K562 (cell line): ENCODE data around the gene MYO1D. TPM values are rescaled to one million over a fixed set of nuclear protein-coding genes. Genes with fewer than 3 reads are reported as not detected.

Experiments used
- ATAC-seq: fragments of 200-7000 bp; cut with Tn5 transposase; 3 replicates; pipeline ENCODE4 v1.9.1; 2020; ENCODE audit warnings: moderate library complexity
- BruUV-seq: library from RNA; stranded (reverse); fragments of 400-500 nt; replicated peaks from 2 replicates; lab custom pipeline; 2021; lab: Mats Ljungman, UMichigan
- CTCF ChIA-PET: fragments of 300-600 bp; formaldehyde crosslinking; extraction: SDS; loops from one replicate; lab custom pipeline; 2021; ENCODE audit warnings: low intra/inter-chr PET ratio; lab: Yijun Ruan, JAX
- POLR2A ChIA-PET: fragments of 300-600, 350-650 bp; sonication (Branson Sonifier 250); formaldehyde crosslinking; extraction: SDS; loops from one replicate; lab custom pipeline; 2021; ENCODE audit warnings: antibody characterized with exemption, inconsistent platforms; lab: Yijun Ruan, JAX
- DNase-seq, 4 experiments: peaks; one replicate each; pipeline versions ENCODE4 v3.0.0 to v3.0.0-alpha.2; 2011 to 2018; ENCODE audit warnings: low spot score in 3 of 4, mixed read lengths in 3 of 4; ENCODE audit errors: extremely low read depth in 1 of 4
- FAIRE-seq: peaks from 2 replicates; lab custom pipeline; 2011; peaks lifted over from hg19 to GRCh38; lab: Jason Lieb, UNC
- H2AFZ ChIP-seq: 2 replicates; pipeline ENCODE4 v1.6.0; 2011; ENCODE audit warnings: low read depth, low read length, control low read depth, inconsistent platforms
- H3K27ac ChIP-seq: fragments of 200-600 bp; 3 replicates; pipeline ENCODE4 v1.8.0; 2011; ENCODE audit warnings: low read depth, mild to moderate bottlenecking, control low read depth, inconsistent platforms, low read length, moderate library complexity, mixed read lengths; ENCODE audit errors: extremely low read depth
- H3K27me3 ChIP-seq, 2 experiments: fragments of 300-600 bp in 1 of 2; 2 replicates in 1 of 2; 3 replicates in 1 of 2; pipeline versions ENCODE4 v1.6.0 to v1.8.0; 2011; ENCODE audit warnings: inconsistent platforms in 2 of 2, low read length in 2 of 2, mild to moderate bottlenecking in 1 of 2, mixed read lengths in 1 of 2, moderate library complexity in 1 of 2; ENCODE audit not compliant: control insufficient read depth in 2 of 2, insufficient read depth in 2 of 2
- H3K36me3 ChIP-seq: fragments of 300-600 bp; 3 replicates; pipeline ENCODE4 v1.8.0; 2011; ENCODE audit warnings: mild to moderate bottlenecking, low read length, inconsistent platforms; ENCODE audit not compliant: control insufficient read depth, insufficient read depth
- H3K4me1 ChIP-seq, 2 experiments: fragments of 200-600 bp in 1 of 2; replicated peaks in 1 of 2; 2 replicates in 1 of 2; 3 replicates in 1 of 2; pipeline versions ENCODE4 v1.5.1 to v1.8.0; 2011; ENCODE audit warnings: inconsistent platforms in 2 of 2, low read length in 2 of 2, mild to moderate bottlenecking in 1 of 2, mixed read lengths in 1 of 2, moderate library complexity in 1 of 2; ENCODE audit not compliant: control insufficient read depth in 2 of 2, insufficient read depth in 2 of 2
- H3K4me2 ChIP-seq: 2 replicates; pipeline ENCODE4 v1.6.1; 2011; ENCODE audit warnings: low read length, control low read depth, inconsistent platforms, mixed read lengths; ENCODE audit not compliant: insufficient read depth
- H3K4me3 ChIP-seq: fragments of 200-600 bp; sonication (generic), shearing (Covaris generic); 2 replicates; pipeline ENCODE4 v1.5.1; 2016; ENCODE audit warnings: control low read depth, inconsistent platforms
- H3K79me2 ChIP-seq: fragments of 200-600 bp; 3 replicates; pipeline ENCODE4 v1.8.0; 2011; ENCODE audit warnings: low read length, inconsistent platforms; ENCODE audit not compliant: control insufficient read depth, insufficient read depth
- H3K9ac ChIP-seq, 2 experiments: 2 replicates each; pipeline versions ENCODE4 v1.6.0 to v1.6.1; 2011; ENCODE audit warnings: low read depth in 2 of 2, low read length in 2 of 2, control low read depth in 1 of 2, inconsistent platforms in 1 of 2, mild to moderate bottlenecking in 1 of 2, mixed read lengths in 1 of 2; ENCODE audit not compliant: insufficient read depth in 1 of 2
- H3K9me1 ChIP-seq: one replicate; pipeline ENCODE4 v1.6.0; 2011; ENCODE audit warnings: inconsistent platforms, mild to moderate bottlenecking, low read length, moderate library complexity; ENCODE audit not compliant: control insufficient read depth, insufficient read depth
- H3K9me3 ChIP-seq: replicated peaks from 2 replicates; pipeline ENCODE4 v1.5.1; 2011; ENCODE audit warnings: low read depth, low read length, inconsistent platforms; ENCODE audit not compliant: control insufficient read depth, insufficient read depth
- H4K20me1 ChIP-seq: replicated peaks from 2 replicates; pipeline ENCODE4 v1.6.1; 2011; ENCODE audit warnings: low read length, inconsistent platforms, mixed read lengths; ENCODE audit not compliant: control insufficient read depth, insufficient read depth
- ELF4 ChIP-seq: fragments of 450-650 bp; formaldehyde crosslinking; IDR thresholded peaks from 2 replicates; pipeline ENCODE4 v1.4.0; 2022; ENCODE audit warnings: missing genetic modification characterization
- POLR3A ChIP-seq: IDR thresholded peaks from 2 replicates; pipeline ENCODE4 v1.6.1; 2011; ENCODE audit warnings: borderline replicate concordance, mild to moderate bottlenecking, moderate library complexity; ENCODE audit not compliant: insufficient read length, insufficient read depth; ENCODE audit errors: extremely low read depth
- PTBP1 ChIP-seq: fragments of 200-400 bp; formaldehyde crosslinking; IDR thresholded peaks from 2 replicates; pipeline ENCODE4 v1.6.1; 2017; ENCODE audit warnings: low read depth, low read length
- RBFOX2 ChIP-seq: fragments of 200-400 bp; formaldehyde crosslinking; IDR thresholded peaks from 2 replicates; pipeline ENCODE4 v1.6.1; 2017; ENCODE audit warnings: low read depth, mild to moderate bottlenecking, low read length, moderate library complexity
- RUNX1 ChIP-seq: sonication (generic); IDR thresholded peaks from 2 replicates; pipeline ENCODE4 v1.6.1; 2016; ENCODE audit warnings: antibody characterized with exemption, low read depth
- STAT5A ChIP-seq: IDR thresholded peaks from 2 replicates; pipeline ENCODE4 v1.6.1; 2012; ENCODE audit warnings: low read length, inconsistent platforms, borderline replicate concordance
- ZKSCAN3 ChIP-seq: fragments of 250-450 bp; sonication (Bioruptor Pico); IDR thresholded peaks from 2 replicates; pipeline ENCODE4 v1.4.0; 2020
- ZNF253 ChIP-seq: fragments of 250-450 bp; sonication (Bioruptor Pico); conservative IDR thresholded peaks from 2 replicates; pipeline ENCODE4 v1.6.1; 2021; ENCODE audit warnings: mild to moderate bottlenecking
- ZNF584 ChIP-seq: fragments of 200-800 bp; sonication (Bioruptor generic); IDR thresholded peaks from 2 replicates; pipeline ENCODE4 v1.6.1; 2016; ENCODE audit warnings: low read depth, mild to moderate bottlenecking, missing genetic modification characterization, missing compliant biosample characterization
- WGBS: fragments of 100-300 bp; shearing (Covaris generic); methylation state at CpG from one replicate; pipeline ENCODE4 v1.1.6; 2016; ENCODE audit warnings: low coverage, mixed read lengths; ENCODE audit not compliant: insufficient coverage; ENCODE audit errors: missing lambda C conversion rate; 5-methylcytosine and 5-hydroxymethylcytosine counted together
- in situ Hi-C: fragments of 300-500 bp; cut with MboI; formaldehyde crosslinking; loops from 4 replicates; pipeline ENCODE4 v1.15.0; 2018; ENCODE audit warnings: inconsistent platforms, mixed read lengths
- intact Hi-C: fragments of 100-400 bp; cut with micrococcal nuclease; formaldehyde crosslinking; loops from 2 replicates; pipeline ENCODE4 v1.14.2; 2022
- polyA plus RNA-seq, 8 experiments: library from polyadenylated mRNA; depleted of rRNA in 4 of 8; stranded (reverse) in 5 of 8; unstranded in 3 of 8; fragments of >200 nt; fragmentation: Nextera tagmentation in 2 of 8; fragmentation: Illumina TruSeq in 1 of 8; extraction: Ambion mirVana in 2 of 8; extraction: Trizol in 1 of 8; gene quantifications; 2 replicates each; pipeline versions ENCODE4 v1.2.1 to v1.2.3, GENCODE V29; 2011 to 2014; ENCODE audit warnings: inconsistent platforms in 1 of 8, missing spikeins in 1 of 8
- total RNA-seq, 7 experiments: library from RNA; depleted of rRNA in 6 of 7; stranded (reverse); fragments of >200 nt in 6 of 7; fragmentation: Illumina TruSeq in 2 of 7; extraction: Trizol in 2 of 7; gene quantifications; 2 replicates each; pipeline versions ENCODE4 v1.2.1 to v1.2.3, GENCODE V29; 2011 to 2021; ENCODE audit warnings: low replicate concordance in 1 of 7
- TF ChIP-seq, protein P1 (sequence below): fragments of 250-450 bp; sonication (Bioruptor Pico); IDR thresholded peaks from 2 replicates; pipeline ENCODE4 v1.4.0; 2020; ENCODE audit warnings: mild to moderate bottlenecking, moderate library complexity
- TF ChIP-seq, protein P2 (sequence below): sonication (generic); formaldehyde crosslinking; IDR thresholded peaks from 2 replicates; pipeline ENCODE4 v1.8.0; 2022; ENCODE audit warnings: mild to moderate bottlenecking, missing genetic modification reagents
- TF ChIP-seq, protein P3 (sequence below): fragments of 450-650 bp; formaldehyde crosslinking; IDR thresholded peaks from 2 replicates; pipeline ENCODE4 v1.4.0; 2020; ENCODE audit warnings: mild to moderate bottlenecking
- TF ChIP-seq, protein P4 (sequence below), 2 experiments: IDR thresholded peaks in 1 of 2; conservative IDR thresholded peaks in 1 of 2; 2 replicates each; pipeline ENCODE4 v1.6.1; 2016; ENCODE audit warnings: low read depth in 2 of 2, mild to moderate bottlenecking in 1 of 2, missing compliant biosample characterization in 1 of 2, missing genetic modification characterization in 1 of 2, moderate library complexity in 1 of 2

The MYO1D gene
- total and polyA plus RNA-seq, 9 of the 15 experiments (the other 6 are each of a cell fraction or from before 2014, with no cell fraction given): 2.1 to 71.2 (median 45.4) TPM

DNA sequence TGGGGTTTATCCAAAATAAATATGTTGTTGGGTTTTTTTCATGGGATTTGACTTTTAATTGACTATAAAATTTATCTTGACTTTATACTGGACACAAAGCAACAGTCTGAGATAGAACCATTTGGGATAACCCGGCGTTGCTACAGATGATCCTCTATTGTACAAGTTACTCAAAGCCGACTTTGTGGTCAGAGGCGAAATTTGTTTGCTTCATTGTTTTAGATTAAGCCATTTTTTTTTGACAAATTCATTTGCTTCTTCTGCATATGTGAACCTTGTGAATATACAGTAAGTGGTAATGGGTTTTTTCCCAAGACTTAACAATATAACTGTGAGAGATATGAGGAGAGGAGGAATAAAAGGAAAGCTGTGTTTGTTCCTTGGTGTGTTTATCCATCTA is 11.8 kb downstream of the MYO1D start:
- H3K27me3 ChIP-seq: no peaks in the 10 kb centered on the region
- in situ Hi-C loops (no loop called here), intact Hi-C loops (no loop called here)
- no TSS peak for BruUV-seq
- FAIRE-seq (no peak), ATAC-seq (no peak), DNase-seq (no peak)
- CTCF ChIA-PET: no interaction called here
- H3K79me2 ChIP-seq: peaks cover 86% of the 10 kb centered on the region
- H3K9ac ChIP-seq: no peak overlapping the region
- no peaks in the 10 kb centered on the region for H4K20me1 ChIP-seq
- H3K4me1 ChIP-seq: peaks cover 15 to 55% of the 10 kb centered on the region in 2 experiments; a peak in 4 of 5 replicates
- POLR2A ChIA-PET: interaction anchor here (1.4 to 4.9 kb wide), 2 partner anchors 9 to 31 kb away, joined by 3 to 51 read pairs; partner anchors contain the start of gene MYO1D
- H3K9me3 ChIP-seq: no peaks in the 10 kb centered on the region
- no peak overlapping the region for H2AFZ ChIP-seq
- H3K36me3 ChIP-seq: peaks cover 4% of the 10 kb centered on the region; the same call in 1 of the 3 replicates
- no peak overlapping the region for H3K4me3 ChIP-seq
- no peak overlapping the region for H3K4me2 ChIP-seq
- WGBS: 82% methylated on average over 4 of the region's 4 CpGs
- no peak overlapping the region for H3K27ac ChIP-seq
- no peaks in the 10 kb centered on the region for H3K9me1 ChIP-seq
- TF ChIP-seq, protein P1, sequence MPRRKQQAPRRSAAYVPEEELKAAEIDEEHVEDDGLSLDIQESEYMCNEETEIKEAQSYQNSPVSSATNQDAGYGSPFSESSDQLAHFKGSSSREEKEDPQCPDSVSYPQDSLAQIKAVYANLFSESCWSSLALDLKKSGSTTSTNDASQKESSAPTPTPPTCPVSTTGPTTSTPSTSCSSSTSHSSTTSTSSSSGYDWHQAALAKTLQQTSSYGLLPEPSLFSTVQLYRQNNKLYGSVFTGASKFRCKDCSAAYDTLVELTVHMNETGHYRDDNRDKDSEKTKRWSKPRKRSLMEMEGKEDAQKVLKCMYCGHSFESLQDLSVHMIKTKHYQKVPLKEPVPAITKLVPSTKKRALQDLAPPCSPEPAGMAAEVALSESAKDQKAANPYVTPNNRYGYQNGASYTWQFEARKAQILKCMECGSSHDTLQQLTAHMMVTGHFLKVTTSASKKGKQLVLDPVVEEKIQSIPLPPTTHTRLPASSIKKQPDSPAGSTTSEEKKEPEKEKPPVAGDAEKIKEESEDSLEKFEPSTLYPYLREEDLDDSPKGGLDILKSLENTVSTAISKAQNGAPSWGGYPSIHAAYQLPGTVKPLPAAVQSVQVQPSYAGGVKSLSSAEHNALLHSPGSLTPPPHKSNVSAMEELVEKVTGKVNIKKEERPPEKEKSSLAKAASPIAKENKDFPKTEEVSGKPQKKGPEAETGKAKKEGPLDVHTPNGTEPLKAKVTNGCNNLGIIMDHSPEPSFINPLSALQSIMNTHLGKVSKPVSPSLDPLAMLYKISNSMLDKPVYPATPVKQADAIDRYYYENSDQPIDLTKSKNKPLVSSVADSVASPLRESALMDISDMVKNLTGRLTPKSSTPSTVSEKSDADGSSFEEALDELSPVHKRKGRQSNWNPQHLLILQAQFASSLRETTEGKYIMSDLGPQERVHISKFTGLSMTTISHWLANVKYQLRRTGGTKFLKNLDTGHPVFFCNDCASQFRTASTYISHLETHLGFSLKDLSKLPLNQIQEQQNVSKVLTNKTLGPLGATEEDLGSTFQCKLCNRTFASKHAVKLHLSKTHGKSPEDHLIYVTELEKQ (CRISPR knock-in tag): no peak
- TF ChIP-seq POLR3A: no peak
- no peak for TF ChIP-seq PTBP1
- TF ChIP-seq STAT5A: no peak
- TF ChIP-seq ZNF584 (CRISPR knock-in tag): no peak
- no peak for TF ChIP-seq RBFOX2
- no peak for TF ChIP-seq ZKSCAN3 (CRISPR knock-in tag)
- TF ChIP-seq, protein P2, sequence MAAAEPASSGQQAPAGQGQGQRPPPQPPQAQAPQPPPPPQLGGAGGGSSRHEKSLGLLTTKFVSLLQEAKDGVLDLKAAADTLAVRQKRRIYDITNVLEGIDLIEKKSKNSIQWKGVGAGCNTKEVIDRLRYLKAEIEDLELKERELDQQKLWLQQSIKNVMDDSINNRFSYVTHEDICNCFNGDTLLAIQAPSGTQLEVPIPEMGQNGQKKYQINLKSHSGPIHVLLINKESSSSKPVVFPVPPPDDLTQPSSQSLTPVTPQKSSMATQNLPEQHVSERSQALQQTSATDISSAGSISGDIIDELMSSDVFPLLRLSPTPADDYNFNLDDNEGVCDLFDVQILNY (CRISPR knock-in tag): no peak
- TF ChIP-seq ELF4 (CRISPR knock-in tag): no peak
- TF ChIP-seq ZNF253: no peak
- no peak for TF ChIP-seq RUNX1
- TF ChIP-seq, protein P3, sequence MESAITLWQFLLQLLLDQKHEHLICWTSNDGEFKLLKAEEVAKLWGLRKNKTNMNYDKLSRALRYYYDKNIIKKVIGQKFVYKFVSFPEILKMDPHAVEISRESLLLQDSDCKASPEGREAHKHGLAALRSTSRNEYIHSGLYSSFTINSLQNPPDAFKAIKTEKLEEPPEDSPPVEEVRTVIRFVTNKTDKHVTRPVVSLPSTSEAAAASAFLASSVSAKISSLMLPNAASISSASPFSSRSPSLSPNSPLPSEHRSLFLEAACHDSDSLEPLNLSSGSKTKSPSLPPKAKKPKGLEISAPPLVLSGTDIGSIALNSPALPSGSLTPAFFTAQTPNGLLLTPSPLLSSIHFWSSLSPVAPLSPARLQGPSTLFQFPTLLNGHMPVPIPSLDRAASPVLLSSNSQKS (CRISPR knock-in tag): no peak
- TF ChIP-seq, protein P4, sequence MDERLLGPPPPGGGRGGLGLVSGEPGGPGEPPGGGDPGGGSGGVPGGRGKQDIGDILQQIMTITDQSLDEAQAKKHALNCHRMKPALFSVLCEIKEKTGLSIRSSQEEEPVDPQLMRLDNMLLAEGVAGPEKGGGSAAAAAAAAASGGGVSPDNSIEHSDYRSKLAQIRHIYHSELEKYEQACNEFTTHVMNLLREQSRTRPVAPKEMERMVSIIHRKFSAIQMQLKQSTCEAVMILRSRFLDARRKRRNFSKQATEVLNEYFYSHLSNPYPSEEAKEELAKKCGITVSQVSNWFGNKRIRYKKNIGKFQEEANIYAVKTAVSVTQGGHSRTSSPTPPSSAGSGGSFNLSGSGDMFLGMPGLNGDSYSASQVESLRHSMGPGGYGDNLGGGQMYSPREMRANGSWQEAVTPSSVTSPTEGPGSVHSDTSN (CRISPR knock-in tag; IDR thresholded peaks at IDR 0.05; ENCODE audit: low read depth): no peak
- TF ChIP-seq, protein P4 (tag; conservative IDR thresholded peaks at IDR 0.05; ENCODE audit: low read depth): no peak
